Measurements from ENCODE around the gene TUBB2B. TPM values are rescaled to one million over a fixed set of nuclear protein-coding genes. Genes with fewer than 3 reads are reported as not detected.
A peak's percentile ranks its signal among the peaks of the same experiment; 100 is the strongest.

TUBB2B gene
- total RNA-seq, 1 donor: 5.2 TPM

DNA sequence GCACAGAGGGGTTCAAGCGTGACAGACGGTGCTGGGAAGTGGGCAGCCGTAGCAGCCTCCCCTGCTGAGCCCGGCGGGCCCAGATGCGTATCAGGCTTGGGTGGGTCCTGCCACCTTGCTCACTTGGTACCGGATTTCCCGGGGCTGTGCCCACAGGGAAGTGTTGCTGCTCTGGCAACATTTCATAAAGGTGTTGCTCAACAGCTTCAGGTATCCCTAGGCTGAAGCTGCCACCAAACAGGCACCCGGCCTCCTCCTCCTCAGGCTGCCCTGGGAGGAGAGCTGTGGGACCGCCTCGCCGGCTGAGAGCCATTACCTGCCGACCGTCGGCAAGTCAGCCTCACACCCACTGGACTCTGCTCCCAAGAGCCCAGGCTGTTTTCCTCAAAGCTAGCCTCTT is 42.8 kb upstream of the TUBB2B start:
- no peak for TF ChIP-seq CTCF (IDR thresholded peaks at IDR 0.05; ENCODE audit: insufficient read depth, low read depth, low read length)
- DNase-seq (ENCODE audit: low read depth): no peak
- no peak overlapping the region for H3K4me3 ChIP-seq (ENCODE audit: low read depth, low read length)

DNA sequence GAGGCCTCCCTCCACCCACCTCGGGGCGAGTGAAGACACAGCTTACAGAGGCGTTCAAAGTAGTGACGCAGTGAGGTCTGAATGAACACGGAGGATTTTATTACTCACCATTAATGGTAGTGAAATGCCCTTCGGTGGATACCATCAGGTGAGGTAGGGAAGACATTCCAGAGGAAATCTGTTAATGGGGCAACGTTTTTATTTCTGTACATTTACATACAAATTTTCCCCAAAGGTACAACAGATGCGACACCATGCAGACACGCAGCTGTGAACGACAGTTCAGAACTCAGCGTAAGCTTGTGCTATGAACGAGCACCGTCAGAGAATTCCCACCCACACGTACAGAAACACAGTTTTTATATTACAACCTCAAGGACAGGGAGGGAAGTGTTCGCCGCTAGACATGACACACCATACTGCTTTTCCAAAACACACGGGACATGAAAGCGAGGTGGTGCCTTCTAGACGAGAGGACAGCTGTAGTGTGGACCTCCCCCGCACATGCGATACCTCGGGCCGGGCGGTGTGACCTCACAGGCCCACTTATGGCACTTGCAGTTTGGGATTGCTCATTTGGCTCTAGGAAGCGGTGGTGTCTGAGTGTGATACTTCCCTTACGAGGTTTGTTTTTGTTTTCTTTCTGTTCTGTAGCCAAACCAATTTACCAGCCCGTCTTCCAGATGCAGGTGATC is 42.0 kb upstream of the TUBB2B start:
- H3K4me3 ChIP-seq (ENCODE audit: low read depth, low read length): no peak overlapping the region
- DNase-seq (ENCODE audit: low read depth): peak; percentile 4
- no peak for TF ChIP-seq CTCF (IDR thresholded peaks at IDR 0.05; ENCODE audit: insufficient read depth, low read depth, low read length)

GRCh38 chr6:3268680-3269079 is 41.2 kb upstream of the TUBB2B start:
- DNase-seq (ENCODE audit: low read depth): no peak
- H3K4me3 ChIP-seq (ENCODE audit: low read depth, low read length): no peak overlapping the region
- TF ChIP-seq CTCF (IDR thresholded peaks at IDR 0.05; ENCODE audit: insufficient read depth, low read depth, low read length): no peak

- TF ChIP-seq CTCF (IDR thresholded peaks at IDR 0.05; ENCODE audit: insufficient read depth, low read depth, low read length): no peak
- DNase-seq (ENCODE audit: low read depth): no peak
- H3K4me3 ChIP-seq (ENCODE audit: low read depth, low read length): no peak overlapping the region
Measured at GRCh38 chr6:3267162-3267561, 39.7 kb upstream of the TUBB2B start.

DNA sequence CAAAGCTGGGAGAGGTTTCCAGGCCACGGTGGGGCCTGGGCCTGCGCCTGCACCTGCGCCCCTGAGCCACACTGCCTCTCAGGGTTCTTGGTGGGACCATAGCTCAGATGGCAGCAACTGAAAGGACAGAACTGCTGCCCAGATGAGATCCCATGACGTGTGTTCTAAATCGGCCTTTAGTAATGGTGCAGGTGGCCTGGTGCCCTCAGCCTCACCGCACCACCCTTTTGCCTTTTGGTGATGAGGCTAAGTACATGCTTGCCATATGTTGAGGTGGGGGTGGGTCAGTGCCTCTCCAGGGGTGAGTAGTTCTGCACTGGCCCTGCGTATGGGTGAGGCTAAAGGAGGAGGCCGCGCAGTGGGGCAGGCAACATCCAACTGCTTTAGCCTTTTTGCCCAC is 38.7 kb upstream of the TUBB2B start:
- no peak overlapping the region for H3K4me3 ChIP-seq (ENCODE audit: low read depth, low read length)
- no peak for DNase-seq (ENCODE audit: low read depth)
- no peak for TF ChIP-seq CTCF (IDR thresholded peaks at IDR 0.05; ENCODE audit: insufficient read depth, low read depth, low read length)

- no peak overlapping the region for H3K4me3 ChIP-seq (ENCODE audit: low read depth, low read length)
- DNase-seq (ENCODE audit: low read depth): peak; percentile 11
- no peak for TF ChIP-seq CTCF (IDR thresholded peaks at IDR 0.05; ENCODE audit: insufficient read depth, low read depth, low read length)
Measured at GRCh38 chr6:3265671-3266070, 38.2 kb upstream of the TUBB2B start.

- no peak for DNase-seq (ENCODE audit: low read depth)
- H3K4me3 ChIP-seq (ENCODE audit: low read depth, low read length): no peak overlapping the region
- no peak for TF ChIP-seq CTCF (IDR thresholded peaks at IDR 0.05; ENCODE audit: insufficient read depth, low read depth, low read length)
Measured at GRCh38 chr6:3264356-3264755, 36.9 kb upstream of the TUBB2B start.
